Gastrocnemius medialis (tissue), 4 donors: Measurements from ENCODE around the gene PCMT1.

Source experiments
- CTCF ChIP-seq, 5 experiments: fragments of 450-650 bp in 3 of 5; fragments of 200-600 bp in 2 of 5; sonication (generic) in 2 of 5; IDR thresholded peaks in 4 of 5; conservative IDR thresholded peaks in 1 of 5; 1 replicate in 4 of 5; 2 replicates in 1 of 5; pipeline ENCODE4 v1.5.1; 2016 to 2019; ENCODE audit warnings: antibody characterized with exemption in 5 of 5, mild to moderate bottlenecking in 3 of 5, moderate library complexity in 3 of 5
- POLR2A ChIP-seq, 2 donors: fragments of 450-650 bp; IDR thresholded peaks; one replicate each; pipeline ENCODE4 v1.6.1; 2017; ENCODE audit warnings: antibody characterized with exemption in 2 of 2, mild to moderate bottlenecking in 2 of 2, moderate library complexity in 2 of 2

GRCh38 chr6:149859938-149860337 lies 110.4 kb downstream of the PCMT1 start:
- TF ChIP-seq POLR2A (IDR thresholded peaks at IDR 0.05) (no peak), CTCF (IDR thresholded peaks at IDR 0.05 in 4 of 5, conservative IDR thresholded peaks at IDR 0.05 in 1 of 5) (no peak)
